H1 (cell line): ENCODE data around the gene FGF14. TPM values are rescaled to one million over a fixed set of nuclear protein-coding genes. Genes with fewer than 3 reads are reported as not detected.
A peak's percentile ranks its signal among the peaks of the same experiment; 100 is the strongest.

Source experiments
- ASH2L ChIP-seq: fragments of 200-600, 300-600 bp; sonication (generic); IDR thresholded peaks from one replicate; pipeline ENCODE4 v1.7.1; 2017; ENCODE audit warnings: low read length
- GABPA ChIP-seq: IDR thresholded peaks from 2 replicates; pipeline ENCODE4 v1.6.1; 2011; ENCODE audit warnings: mild to moderate bottlenecking, low read length, moderate library complexity, borderline replicate concordance; ENCODE audit not compliant: insufficient read depth
- HDAC6 ChIP-seq: IDR thresholded peaks from one replicate; pipeline ENCODE4 v1.7.1; 2012; ENCODE audit warnings: low read depth, mild to moderate bottlenecking, inconsistent platforms, low read length, moderate library complexity
- RAD21 ChIP-seq, 2 experiments: IDR thresholded peaks in 1 of 2; conservative IDR thresholded peaks in 1 of 2; 2 replicates each; pipeline ENCODE4 v1.6.1; 2011; ENCODE audit warnings: low read depth in 2 of 2, low read length in 2 of 2, improper control_type of control experiment in 1 of 2, inconsistent platforms in 1 of 2, mild to moderate bottlenecking in 1 of 2, moderate library complexity in 1 of 2
- TCF12 ChIP-seq: IDR thresholded peaks from 2 replicates; pipeline ENCODE4 v1.6.1; 2011; ENCODE audit warnings: low read depth, mild to moderate bottlenecking, low read length
- polyA plus RNA-seq, 7 experiments: library from polyadenylated mRNA; depleted of rRNA in 3 of 7; stranded (reverse) in 5 of 7; unstranded in 2 of 7; fragments of >200 nt in 5 of 7; fragments of 200-250 nt in 2 of 7; gene quantifications; 1 replicate in 5 of 7; 2 replicates in 1 of 7; 4 replicates in 1 of 7; pipeline versions ENCODE4 v1.2.1 to v1.2.3, GENCODE V29; 2011 to 2013; ENCODE audit warnings: missing spikeins in 2 of 7, mixed read lengths in 2 of 7
- total RNA-seq: library from RNA; stranded (reverse); fragmentation: NEBNext Ultra II Directional; extraction: Animal tissue kit (Norgen Biotek cat#: 25700); gene quantifications from 2 replicates; pipeline ENCODE4 v1.2.1, GENCODE V29; 2021
- TF ChIP-seq, protein P1 (sequence below): fragments of 300-600 bp; sonication (generic); IDR thresholded peaks from 2 replicates; pipeline ENCODE4 v1.7.1; 2012; ENCODE audit warnings: low read length, moderate library complexity, mild to moderate bottlenecking, inconsistent platforms; ENCODE audit not compliant: insufficient replicate concordance
- TF ChIP-seq, protein P2 (sequence below): IDR thresholded peaks from 2 replicates; pipeline ENCODE4 v1.6.1; 2012; ENCODE audit warnings: inconsistent platforms
- TF ChIP-seq, protein P3 (sequence below), 3 experiments: IDR thresholded peaks; 1 replicate in 2 of 3; 2 replicates in 1 of 3; pipeline versions ENCODE4 v1.5.1 to v1.6.1; 2011; ENCODE audit warnings: low read length in 3 of 3, mild to moderate bottlenecking in 3 of 3, inconsistent platforms in 2 of 3, low read depth in 1 of 3, moderate library complexity in 1 of 3; ENCODE audit not compliant: insufficient read depth in 1 of 3; ENCODE audit errors: control extremely low read depth in 1 of 3

FGF14 gene
- total and polyA plus RNA-seq, 2 of the 8 experiments (the other 6 are each of a cell fraction or from before 2014, with no cell fraction given): 0.05 to 0.58 TPM

DNA sequence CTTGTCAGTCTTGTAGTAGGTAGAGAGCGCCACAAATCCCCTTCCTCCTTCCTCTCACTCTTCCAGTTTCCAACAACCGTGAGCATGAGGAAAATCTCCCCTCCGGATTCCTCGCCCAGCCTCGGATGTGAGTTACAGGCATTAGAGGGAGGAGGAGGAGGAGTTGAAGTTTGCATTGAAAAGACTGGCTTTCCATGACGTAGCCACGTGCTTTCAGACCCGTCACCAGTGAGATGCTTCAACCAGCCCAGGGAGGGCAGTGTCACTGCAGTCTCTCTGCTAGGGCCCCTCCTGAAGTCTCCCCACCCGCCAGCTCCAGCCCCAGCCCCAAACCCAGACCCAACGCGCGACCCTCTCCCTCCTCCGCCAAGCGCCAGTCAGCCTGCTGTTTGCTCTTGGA is 442 bp upstream of the FGF14 start (continued):
- TF ChIP-seq, protein P1, sequence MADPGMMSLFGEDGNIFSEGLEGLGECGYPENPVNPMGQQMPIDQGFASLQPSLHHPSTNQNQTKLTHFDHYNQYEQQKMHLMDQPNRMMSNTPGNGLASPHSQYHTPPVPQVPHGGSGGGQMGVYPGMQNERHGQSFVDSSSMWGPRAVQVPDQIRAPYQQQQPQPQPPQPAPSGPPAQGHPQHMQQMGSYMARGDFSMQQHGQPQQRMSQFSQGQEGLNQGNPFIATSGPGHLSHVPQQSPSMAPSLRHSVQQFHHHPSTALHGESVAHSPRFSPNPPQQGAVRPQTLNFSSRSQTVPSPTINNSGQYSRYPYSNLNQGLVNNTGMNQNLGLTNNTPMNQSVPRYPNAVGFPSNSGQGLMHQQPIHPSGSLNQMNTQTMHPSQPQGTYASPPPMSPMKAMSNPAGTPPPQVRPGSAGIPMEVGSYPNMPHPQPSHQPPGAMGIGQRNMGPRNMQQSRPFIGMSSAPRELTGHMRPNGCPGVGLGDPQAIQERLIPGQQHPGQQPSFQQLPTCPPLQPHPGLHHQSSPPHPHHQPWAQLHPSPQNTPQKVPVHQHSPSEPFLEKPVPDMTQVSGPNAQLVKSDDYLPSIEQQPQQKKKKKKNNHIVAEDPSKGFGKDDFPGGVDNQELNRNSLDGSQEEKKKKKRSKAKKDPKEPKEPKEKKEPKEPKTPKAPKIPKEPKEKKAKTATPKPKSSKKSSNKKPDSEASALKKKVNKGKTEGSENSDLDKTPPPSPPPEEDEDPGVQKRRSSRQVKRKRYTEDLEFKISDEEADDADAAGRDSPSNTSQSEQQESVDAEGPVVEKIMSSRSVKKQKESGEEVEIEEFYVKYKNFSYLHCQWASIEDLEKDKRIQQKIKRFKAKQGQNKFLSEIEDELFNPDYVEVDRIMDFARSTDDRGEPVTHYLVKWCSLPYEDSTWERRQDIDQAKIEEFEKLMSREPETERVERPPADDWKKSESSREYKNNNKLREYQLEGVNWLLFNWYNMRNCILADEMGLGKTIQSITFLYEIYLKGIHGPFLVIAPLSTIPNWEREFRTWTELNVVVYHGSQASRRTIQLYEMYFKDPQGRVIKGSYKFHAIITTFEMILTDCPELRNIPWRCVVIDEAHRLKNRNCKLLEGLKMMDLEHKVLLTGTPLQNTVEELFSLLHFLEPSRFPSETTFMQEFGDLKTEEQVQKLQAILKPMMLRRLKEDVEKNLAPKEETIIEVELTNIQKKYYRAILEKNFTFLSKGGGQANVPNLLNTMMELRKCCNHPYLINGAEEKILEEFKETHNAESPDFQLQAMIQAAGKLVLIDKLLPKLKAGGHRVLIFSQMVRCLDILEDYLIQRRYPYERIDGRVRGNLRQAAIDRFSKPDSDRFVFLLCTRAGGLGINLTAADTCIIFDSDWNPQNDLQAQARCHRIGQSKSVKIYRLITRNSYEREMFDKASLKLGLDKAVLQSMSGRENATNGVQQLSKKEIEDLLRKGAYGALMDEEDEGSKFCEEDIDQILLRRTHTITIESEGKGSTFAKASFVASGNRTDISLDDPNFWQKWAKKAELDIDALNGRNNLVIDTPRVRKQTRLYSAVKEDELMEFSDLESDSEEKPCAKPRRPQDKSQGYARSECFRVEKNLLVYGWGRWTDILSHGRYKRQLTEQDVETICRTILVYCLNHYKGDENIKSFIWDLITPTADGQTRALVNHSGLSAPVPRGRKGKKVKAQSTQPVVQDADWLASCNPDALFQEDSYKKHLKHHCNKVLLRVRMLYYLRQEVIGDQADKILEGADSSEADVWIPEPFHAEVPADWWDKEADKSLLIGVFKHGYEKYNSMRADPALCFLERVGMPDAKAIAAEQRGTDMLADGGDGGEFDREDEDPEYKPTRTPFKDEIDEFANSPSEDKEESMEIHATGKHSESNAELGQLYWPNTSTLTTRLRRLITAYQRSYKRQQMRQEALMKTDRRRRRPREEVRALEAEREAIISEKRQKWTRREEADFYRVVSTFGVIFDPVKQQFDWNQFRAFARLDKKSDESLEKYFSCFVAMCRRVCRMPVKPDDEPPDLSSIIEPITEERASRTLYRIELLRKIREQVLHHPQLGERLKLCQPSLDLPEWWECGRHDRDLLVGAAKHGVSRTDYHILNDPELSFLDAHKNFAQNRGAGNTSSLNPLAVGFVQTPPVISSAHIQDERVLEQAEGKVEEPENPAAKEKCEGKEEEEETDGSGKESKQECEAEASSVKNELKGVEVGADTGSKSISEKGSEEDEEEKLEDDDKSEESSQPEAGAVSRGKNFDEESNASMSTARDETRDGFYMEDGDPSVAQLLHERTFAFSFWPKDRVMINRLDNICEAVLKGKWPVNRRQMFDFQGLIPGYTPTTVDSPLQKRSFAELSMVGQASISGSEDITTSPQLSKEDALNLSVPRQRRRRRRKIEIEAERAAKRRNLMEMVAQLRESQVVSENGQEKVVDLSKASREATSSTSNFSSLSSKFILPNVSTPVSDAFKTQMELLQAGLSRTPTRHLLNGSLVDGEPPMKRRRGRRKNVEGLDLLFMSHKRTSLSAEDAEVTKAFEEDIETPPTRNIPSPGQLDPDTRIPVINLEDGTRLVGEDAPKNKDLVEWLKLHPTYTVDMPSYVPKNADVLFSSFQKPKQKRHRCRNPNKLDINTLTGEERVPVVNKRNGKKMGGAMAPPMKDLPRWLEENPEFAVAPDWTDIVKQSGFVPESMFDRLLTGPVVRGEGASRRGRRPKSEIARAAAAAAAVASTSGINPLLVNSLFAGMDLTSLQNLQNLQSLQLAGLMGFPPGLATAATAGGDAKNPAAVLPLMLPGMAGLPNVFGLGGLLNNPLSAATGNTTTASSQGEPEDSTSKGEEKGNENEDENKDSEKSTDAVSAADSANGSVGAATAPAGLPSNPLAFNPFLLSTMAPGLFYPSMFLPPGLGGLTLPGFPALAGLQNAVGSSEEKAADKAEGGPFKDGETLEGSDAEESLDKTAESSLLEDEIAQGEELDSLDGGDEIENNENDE: no peak
- TF ChIP-seq RAD21 (IDR thresholded peaks at IDR 0.05 in 1 of 2, conservative IDR thresholded peaks at IDR 0.05 in 1 of 2; ENCODE audit: low read depth in 2 of 2, low read length in 2 of 2) (peak; percentile 36 to 40), GABPA (no peak), TCF12 (no peak), ASH2L (no peak), HDAC6 (no peak)
- TF ChIP-seq, protein P2, sequence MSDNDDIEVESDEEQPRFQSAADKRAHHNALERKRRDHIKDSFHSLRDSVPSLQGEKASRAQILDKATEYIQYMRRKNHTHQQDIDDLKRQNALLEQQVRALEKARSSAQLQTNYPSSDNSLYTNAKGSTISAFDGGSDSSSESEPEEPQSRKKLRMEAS: peak; percentile 94
- TF ChIP-seq, protein P3, sequence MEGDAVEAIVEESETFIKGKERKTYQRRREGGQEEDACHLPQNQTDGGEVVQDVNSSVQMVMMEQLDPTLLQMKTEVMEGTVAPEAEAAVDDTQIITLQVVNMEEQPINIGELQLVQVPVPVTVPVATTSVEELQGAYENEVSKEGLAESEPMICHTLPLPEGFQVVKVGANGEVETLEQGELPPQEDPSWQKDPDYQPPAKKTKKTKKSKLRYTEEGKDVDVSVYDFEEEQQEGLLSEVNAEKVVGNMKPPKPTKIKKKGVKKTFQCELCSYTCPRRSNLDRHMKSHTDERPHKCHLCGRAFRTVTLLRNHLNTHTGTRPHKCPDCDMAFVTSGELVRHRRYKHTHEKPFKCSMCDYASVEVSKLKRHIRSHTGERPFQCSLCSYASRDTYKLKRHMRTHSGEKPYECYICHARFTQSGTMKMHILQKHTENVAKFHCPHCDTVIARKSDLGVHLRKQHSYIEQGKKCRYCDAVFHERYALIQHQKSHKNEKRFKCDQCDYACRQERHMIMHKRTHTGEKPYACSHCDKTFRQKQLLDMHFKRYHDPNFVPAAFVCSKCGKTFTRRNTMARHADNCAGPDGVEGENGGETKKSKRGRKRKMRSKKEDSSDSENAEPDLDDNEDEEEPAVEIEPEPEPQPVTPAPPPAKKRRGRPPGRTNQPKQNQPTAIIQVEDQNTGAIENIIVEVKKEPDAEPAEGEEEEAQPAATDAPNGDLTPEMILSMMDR (IDR thresholded peaks at IDR 0.05; ENCODE audit: control extremely low read depth in 1 of 3, insufficient read depth in 1 of 3, low read depth in 1 of 3, low read length in 3 of 3): peak; percentile 8 to 65 (median 52); a peak in 3 of 4 replicates
